Activated gamma-delta T cell treated with anti-CD3 and anti-CD28 coated beads, Interleukin-2, amount 50 U/mL, for 16 hours (primary cell): ENCODE results near the gene CEP44.
"Not testable (repeated sequence)": the region's sequence is repeated elsewhere in the genome, so short reads cannot be mapped to it uniquely, and the experiment has no call there.

Source experiments
- DNase-seq: peaks from one replicate; pipeline ENCODE4 v3.0.0-alpha.2; 2020; ENCODE audit warnings: low read depth

CEP44 gene

GRCh38 chr4:174278467-174278866, 5.2 kb upstream of the CEP44 start:
- DNase-seq: no peak

DNA sequence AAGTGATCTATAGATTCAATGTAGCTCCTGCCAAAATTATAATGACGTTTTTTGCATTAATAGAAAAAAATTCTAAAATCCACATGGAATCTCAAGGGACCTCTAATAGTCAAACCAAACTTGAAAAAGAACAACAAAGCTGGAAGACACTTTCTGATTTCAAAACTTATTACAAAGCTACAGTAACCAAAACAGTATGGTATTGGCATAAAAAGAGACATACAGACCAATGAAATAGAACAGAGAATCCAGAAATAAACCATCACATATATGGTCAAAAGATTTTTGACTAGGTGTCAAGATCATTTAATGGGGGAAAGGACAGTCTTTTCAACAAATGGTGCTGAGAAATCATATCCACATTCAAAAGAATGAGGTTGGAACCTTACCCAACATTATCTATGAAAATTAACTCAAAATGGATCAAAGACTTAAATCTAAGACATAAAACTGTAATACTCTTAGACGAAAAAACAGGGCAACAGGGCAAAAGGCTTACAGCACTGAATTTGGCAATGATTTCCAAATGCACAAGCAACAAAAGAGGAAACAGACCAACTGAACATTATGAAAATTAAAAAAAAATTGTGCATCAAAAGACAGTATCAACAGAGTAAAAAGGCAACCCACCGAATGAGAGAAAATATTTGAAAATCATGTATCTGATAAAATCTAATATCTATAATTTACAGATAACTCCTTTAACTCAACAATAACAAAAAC, 4.1 kb upstream of the CEP44 start:
- DNase-seq: no peak

GRCh38 chr4:174281182-174281737, 2.5 kb upstream of the CEP44 start:
- DNase-seq: no peak

- no peak for DNase-seq
Observed at GRCh38 chr4:174281901-174282300, 1.8 kb upstream of the CEP44 start.

DNA sequence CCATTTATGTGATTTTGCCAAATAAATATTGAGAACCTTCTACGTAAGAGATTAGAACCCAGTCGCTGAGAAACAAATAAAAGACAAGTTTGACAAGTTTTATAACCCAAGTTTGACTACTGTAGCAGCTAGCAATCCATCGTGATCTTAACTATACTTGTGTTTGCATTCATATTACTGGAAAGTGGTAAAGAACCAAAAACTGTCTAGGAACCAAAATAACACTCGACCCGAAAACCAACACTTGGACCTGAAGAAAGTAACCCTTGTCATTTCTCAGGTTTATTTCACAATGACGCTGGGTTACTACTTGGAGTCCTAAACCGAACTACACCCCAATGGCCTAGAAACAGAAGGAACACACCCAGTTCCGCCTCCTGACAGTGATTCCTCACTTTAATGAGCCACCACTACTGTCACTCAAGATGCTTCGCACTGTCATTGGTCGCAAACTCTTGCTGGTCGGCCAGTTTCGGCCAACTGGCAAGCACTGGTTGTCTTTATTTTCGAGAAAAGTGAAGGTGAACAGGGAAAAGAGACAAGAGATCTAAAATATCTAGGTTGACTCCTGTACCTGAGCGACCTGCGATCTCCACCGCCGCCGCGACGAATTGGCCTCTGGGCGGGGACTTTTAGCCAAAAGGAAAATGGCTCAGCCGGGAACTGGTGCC, 740 bp upstream of the CEP44 start:
- DNase-seq: peak; percentile 62

DNA sequence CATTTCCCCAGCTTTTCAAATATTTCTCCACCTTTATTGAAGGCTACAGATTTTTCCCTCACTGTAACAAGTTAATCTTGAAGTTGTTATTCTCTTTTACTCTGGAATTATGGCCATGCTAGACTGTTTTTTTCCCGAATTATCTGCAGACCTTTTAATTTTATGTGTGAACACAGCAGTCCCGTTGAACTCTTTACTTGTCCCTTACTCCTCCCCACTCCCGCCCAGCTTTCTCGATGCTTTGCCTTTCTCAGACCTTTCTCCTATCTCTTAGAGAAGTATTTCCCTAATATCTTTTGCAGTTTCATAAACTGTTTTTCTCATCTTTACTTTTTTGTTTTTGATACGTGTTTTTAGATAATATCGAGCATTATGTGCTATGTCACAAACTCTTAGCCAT, 776 bp downstream of the CEP44 start:
- DNase-seq: no peak

- DNase-seq: no peak
Observed at GRCh38 chr4:174286870-174287269, 3.2 kb downstream of the CEP44 start.

DNA sequence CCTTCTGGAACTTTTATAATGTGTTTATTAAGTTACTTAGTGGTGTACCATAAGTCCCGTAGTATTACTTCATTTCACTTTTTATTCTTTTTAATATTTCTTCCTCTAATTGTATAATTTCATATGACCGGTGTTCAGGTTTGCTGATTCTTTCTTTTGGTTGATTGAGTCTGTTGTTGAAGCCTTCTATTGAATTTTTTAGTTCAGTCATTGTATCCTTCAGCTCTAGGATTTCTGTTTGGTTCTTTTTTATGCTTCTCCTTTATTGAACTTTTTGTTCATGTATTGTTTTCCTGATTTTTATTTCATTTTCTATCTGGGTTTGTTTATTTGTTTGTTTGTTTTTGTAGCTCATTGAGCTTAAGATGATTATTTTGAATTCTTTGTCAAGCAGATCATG, 8.8 kb downstream of the CEP44 start:
- no peak for DNase-seq

- DNase-seq: not testable (repeated sequence)
Observed at GRCh38 chr4:174294641-174295040, 10.9 kb downstream of the CEP44 start.

DNA sequence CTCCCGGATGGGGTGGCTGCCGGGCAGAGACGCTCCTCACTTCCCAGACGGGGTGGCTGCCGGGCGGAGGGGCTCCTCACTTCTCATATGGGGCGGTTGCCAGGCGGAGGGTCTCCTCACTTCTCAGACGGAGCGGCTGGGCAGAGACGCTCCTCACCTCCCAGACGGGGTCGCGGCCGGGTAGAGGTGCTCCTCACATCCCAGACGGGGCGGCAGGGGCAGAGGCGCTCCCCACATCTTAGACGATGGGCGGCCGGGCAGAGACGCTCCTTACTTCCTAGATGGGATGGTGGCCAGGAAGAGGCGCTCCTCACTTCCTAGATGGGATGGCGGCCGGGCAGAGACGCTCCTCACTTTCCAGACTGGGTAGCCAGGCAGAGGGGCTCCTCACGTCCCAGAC, 11.4 kb downstream of the CEP44 start:
- not testable (repeated sequence) for DNase-seq

DNA sequence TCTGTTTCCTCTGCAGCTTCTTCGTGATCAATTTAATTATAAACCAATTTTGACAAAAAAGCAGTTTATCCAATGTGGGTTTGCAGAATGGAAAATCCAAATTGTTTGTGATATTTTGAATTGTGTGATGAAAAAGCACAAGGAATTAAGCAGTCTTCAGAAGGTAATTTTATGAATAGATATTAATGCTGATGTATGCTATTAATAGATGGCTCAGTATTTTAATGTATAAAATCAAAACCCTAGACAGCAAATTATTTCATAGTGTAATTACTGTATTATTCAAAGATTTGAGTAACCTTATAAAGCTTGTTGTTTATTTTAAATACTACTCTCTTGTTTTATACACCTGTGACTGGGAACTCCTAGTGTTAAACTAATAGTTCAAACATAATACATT, 20.0 kb downstream of the CEP44 start:
- no peak for DNase-seq

- no peak for DNase-seq
Observed at GRCh38 chr4:174304664-174305063, 21.0 kb downstream of the CEP44 start.

DNA sequence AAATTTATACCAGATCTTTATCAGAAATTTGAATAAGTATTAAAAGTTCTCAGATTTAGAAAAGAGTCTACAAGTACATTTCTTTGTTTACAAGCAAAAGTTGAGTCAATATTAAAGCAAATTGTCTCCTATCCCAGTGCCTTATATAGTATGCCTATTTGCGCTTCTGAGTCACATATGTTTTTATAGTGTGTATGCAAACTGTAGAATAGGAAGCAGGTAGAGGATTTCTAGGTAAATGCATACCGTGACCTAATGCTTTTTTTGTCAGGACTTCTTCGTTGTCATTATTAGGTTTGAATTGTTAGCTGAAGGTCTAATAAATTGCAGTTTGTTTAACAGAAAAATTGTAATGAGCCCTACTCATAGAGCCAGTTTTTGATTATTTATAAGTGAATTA, 22.2 kb downstream of the CEP44 start:
- no peak for DNase-seq

GRCh38 chr4:174307694-174308093, 24.0 kb downstream of the CEP44 start:
- DNase-seq: no peak

DNA sequence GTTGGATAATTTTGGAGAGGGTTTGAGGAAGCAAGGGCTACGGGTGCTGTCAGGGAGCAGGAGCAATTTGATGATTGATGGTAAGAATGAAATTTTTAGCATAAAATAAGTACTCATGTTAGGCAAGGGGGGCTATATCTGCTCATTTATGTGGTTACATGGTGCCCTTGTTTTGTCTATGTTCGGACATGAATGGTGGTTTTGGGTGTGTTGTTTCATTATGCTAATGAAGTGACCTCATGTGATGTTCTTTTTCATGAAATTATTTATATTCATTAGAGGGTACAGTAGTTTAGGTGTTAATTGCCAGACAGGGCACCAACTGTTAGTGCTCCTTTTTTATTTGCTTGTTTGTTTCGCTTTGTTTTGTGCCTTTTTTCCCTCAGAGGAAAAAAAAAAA, 29.3 kb downstream of the CEP44 start:
- DNase-seq: no peak

- DNase-seq: no peak
Observed at GRCh38 chr4:174314274-174314673, 30.6 kb downstream of the CEP44 start.

- no peak for DNase-seq
Observed at GRCh38 chr4:174314770-174315169, 31.1 kb downstream of the CEP44 start.

- DNase-seq: no peak
Observed at GRCh38 chr4:174316546-174316945, 32.8 kb downstream of the CEP44 start.

DNA sequence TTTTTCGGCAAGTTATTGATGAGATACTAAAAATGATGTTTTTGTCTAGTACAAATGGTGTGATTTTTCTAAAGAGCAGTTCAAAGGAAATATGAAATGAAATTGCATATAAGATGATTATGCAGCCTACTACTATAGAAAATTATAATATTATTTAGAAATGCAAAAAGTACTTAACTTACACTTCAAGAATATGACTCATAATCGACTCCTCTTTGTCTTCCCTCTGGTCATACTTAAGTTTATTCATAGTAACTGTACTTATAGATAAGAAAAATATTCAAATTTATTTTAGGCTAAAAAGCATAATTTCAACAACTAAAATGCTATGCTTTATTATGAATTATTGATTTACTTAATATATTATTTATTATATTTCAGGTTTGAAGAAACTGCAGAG, 33.2 kb downstream of the CEP44 start:
- no peak for DNase-seq

GRCh38 chr4:174317531-174317930, 33.8 kb downstream of the CEP44 start:
- no peak for DNase-seq

DNA sequence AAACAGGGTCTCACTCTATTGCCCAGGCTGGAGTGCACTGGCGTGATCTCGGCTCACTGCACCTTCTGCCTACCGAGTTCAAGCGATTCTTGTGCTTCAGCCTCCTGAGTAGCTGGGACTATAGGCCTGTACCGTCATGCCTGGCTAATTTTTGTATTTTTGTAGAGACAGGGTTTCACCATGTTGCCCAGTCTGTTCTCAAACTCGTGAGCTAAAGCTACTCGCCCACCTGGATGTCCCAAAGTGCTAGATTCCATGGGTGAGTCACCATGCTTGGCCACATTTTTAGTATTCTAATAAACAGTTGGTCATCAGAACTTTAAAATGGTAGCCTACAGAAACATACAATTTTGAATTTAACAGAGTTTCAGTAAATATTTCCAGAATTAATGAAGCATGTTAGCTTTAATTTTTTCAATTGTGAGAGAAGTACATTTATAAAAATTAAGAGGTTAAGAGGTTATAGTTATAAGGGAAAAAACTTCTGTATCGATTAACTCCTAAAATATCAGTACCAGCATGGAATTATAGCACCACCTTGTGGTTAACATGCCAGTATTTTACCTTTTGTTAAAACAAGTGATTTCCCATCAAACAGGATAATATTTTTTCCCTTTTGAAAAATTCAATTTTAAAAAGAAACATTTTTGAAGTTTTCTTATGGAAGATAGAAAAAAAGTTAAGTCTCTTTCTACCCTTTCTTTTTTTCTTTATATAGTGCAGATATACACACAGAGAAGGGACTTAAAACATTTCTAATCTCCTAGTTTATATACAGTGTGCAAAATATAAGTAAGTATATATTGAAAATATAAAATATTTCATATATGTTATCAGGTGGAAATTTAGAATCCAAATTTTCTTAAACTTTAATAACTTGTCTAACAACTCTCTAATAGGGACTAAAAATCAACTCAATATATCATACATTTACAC, 35.4 kb downstream of the CEP44 start:
- DNase-seq: no peak

GRCh38 chr4:174320494-174321199, 36.9 kb downstream of the CEP44 start:
- DNase-seq: no peak
